ENCODE measurements around the gene CHN1.

- TF ChIP-seq CTCF (IDR thresholded peaks at IDR 0.05; ENCODE audit: low read depth, low read length, poor library complexity, severe bottlenecking) (no peak), EZH2phosphoT487 (IDR thresholded peaks at IDR 0.05; ENCODE audit: borderline replicate concordance, low read length) (no peak)
Observed at GRCh38 chr2:174977364-174977763, 27.8 kb downstream of the CHN1 start.
